Breast epithelium (tissue), 4 donors: ENCODE results near the gene BCAS3. TPM values are rescaled to one million over a fixed set of nuclear protein-coding genes. Genes with fewer than 3 reads are reported as not detected.
"Not testable (repeated sequence)": the region's sequence is repeated elsewhere in the genome, so short reads cannot be mapped to it uniquely, and the experiment has no call there.

Experiments used
- DNase-seq, 2 donors: peaks; one replicate each; pipeline ENCODE4 v3.0.0-alpha.2; 2019; ENCODE audit warnings: low spot score in 2 of 2
- H3K27ac ChIP-seq, 2 donors: fragments of 200-600 bp; sonication (generic) in 1 of 2; one replicate each; pipeline ENCODE4 v1.5.1; 2016 to 2019; ENCODE audit warnings: mild to moderate bottlenecking in 1 of 2
- H3K27me3 ChIP-seq, 2 donors: fragments of 200-600 bp; sonication (generic) in 1 of 2; one replicate each; pipeline versions ENCODE4 v1.5.1 to v1.6.0; 2017 to 2019; ENCODE audit warnings: control low read depth in 1 of 2, mild to moderate bottlenecking in 1 of 2
- H3K36me3 ChIP-seq: fragments of 200-600 bp; one replicate; pipeline ENCODE4 v1.5.1; 2019
- H3K4me1 ChIP-seq, 2 donors: fragments of 200-600 bp; sonication (generic); one replicate each; pipeline ENCODE4 v1.5.1; 2016 to 2019; ENCODE audit warnings: control low read depth in 1 of 2
- H3K4me3 ChIP-seq, 3 donors: fragments of 200-600 bp; sonication (generic); 1 replicate in 2 of 3; 2 replicates in 1 of 3; pipeline ENCODE4 v1.5.1; 2016 to 2019; ENCODE audit warnings: mild to moderate bottlenecking in 3 of 3, moderate library complexity in 2 of 3
- H3K9me3 ChIP-seq, 2 donors: fragments of 200-600 bp; sonication (generic) in 1 of 2; one replicate each; pipeline ENCODE4 v1.5.1; 2016 to 2019; ENCODE audit warnings: control low read depth in 1 of 2
- POLR2A ChIP-seq: fragments of 450-650 bp; IDR thresholded peaks from one replicate; pipeline ENCODE4 v1.6.1; 2016; ENCODE audit warnings: antibody characterized with exemption, mild to moderate bottlenecking, moderate library complexity
- POLR2AphosphoS5 ChIP-seq, 3 donors: sonication (generic); formaldehyde crosslinking; IDR thresholded peaks; one replicate each; pipeline ENCODE4 v1.6.1; 2017; ENCODE audit warnings: antibody characterized with exemption in 3 of 3
- intact Hi-C: fragments of 100-400 bp; cut with DNase I; formaldehyde crosslinking; loops from one replicate; pipeline ENCODE4 v1.15.1; 2023; ENCODE audit warnings: low total_unique reads
- total RNA-seq, 3 donors: library from RNA; depleted of rRNA; stranded (reverse); fragments of >200 nt; gene quantifications; one replicate each; pipeline ENCODE4 v1.1.0, GENCODE V29; 2016
- TF ChIP-seq, protein P1 (sequence below), 3 donors: fragments of 450-650 bp; IDR thresholded peaks; one replicate each; pipeline ENCODE4 v1.5.1; 2016 to 2017; ENCODE audit warnings: antibody characterized with exemption in 3 of 3, mild to moderate bottlenecking in 3 of 3, moderate library complexity in 3 of 3

BCAS3 gene
- total RNA-seq, 3 donors from 2014 or later, result 30.8 to 47.9 (median 31.2) TPM

DNA sequence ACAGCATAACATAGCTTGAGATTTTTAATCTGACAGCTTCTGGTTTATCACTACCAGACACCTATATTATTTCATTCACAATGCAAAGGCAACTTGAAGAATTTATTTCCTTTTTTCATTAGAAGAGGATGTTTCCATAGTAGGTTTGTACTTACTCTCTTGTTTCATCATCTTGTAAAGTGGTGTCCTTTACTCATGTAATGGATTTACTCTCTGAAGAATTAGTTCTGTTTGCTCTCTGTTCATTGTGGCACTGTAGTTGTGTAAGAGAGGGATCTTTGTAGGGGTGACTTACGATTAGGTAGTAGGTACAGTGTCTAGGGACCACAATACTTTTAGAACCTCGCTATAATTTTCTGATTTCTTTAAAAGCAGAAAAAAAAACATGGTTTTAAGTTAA lies 256.1 kb downstream of the BCAS3 start:
- Histone ChIP-seq H3K36me3 (no peaks in the 10 kb centered on the region), H3K4me3 (no peak overlapping the region), H3K27me3 (no peaks in the 10 kb centered on the region), H3K27ac (no peak overlapping the region), H3K4me1 (no peaks in the 10 kb centered on the region), H3K9me3 (no peaks in the 10 kb centered on the region)
- intact Hi-C loops, result no loop called here
- TF ChIP-seq POLR2A (no peak), POLR2AphosphoS5 (IDR thresholded peaks at IDR 0.05) (no peak)
- TF ChIP-seq, protein P1, sequence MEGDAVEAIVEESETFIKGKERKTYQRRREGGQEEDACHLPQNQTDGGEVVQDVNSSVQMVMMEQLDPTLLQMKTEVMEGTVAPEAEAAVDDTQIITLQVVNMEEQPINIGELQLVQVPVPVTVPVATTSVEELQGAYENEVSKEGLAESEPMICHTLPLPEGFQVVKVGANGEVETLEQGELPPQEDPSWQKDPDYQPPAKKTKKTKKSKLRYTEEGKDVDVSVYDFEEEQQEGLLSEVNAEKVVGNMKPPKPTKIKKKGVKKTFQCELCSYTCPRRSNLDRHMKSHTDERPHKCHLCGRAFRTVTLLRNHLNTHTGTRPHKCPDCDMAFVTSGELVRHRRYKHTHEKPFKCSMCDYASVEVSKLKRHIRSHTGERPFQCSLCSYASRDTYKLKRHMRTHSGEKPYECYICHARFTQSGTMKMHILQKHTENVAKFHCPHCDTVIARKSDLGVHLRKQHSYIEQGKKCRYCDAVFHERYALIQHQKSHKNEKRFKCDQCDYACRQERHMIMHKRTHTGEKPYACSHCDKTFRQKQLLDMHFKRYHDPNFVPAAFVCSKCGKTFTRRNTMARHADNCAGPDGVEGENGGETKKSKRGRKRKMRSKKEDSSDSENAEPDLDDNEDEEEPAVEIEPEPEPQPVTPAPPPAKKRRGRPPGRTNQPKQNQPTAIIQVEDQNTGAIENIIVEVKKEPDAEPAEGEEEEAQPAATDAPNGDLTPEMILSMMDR (IDR thresholded peaks at IDR 0.05), result no peak
- no peak for DNase-seq

DNA sequence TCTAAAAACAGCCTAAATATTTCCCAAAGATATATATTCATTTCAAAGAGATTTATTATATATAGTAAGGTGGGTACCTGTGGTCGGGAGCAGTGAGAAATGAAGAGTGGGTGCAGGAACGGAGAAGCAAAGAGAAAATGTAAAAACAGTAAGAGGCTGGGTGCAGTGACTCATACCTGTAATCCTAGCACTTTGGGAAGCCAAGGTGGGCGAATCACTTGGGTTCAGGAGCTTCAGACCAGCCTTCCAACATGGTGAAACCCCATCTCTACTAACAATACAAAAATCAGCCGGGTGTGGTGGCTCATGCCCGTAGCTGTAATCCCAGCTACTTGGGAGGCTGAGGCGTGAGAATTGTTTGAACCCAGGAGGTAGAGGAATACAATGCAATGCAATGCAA lies 257.1 kb downstream of the BCAS3 start:
- H3K9me3 ChIP-seq, result no peaks in the 10 kb centered on the region
- DNase-seq, result no peak
- no peak overlapping the region for H3K4me3 ChIP-seq
- no peak for TF ChIP-seq POLR2A
- TF ChIP-seq, protein P1 (IDR thresholded peaks at IDR 0.05), result no peak
- TF ChIP-seq POLR2AphosphoS5 (IDR thresholded peaks at IDR 0.05), result no peak
- no peaks in the 10 kb centered on the region for H3K36me3 ChIP-seq
- intact Hi-C loops, result no loop called here
- no peaks in the 10 kb centered on the region for H3K27me3 ChIP-seq
- no peaks in the 10 kb centered on the region for H3K4me1 ChIP-seq
- H3K27ac ChIP-seq, result no peak overlapping the region

DNA sequence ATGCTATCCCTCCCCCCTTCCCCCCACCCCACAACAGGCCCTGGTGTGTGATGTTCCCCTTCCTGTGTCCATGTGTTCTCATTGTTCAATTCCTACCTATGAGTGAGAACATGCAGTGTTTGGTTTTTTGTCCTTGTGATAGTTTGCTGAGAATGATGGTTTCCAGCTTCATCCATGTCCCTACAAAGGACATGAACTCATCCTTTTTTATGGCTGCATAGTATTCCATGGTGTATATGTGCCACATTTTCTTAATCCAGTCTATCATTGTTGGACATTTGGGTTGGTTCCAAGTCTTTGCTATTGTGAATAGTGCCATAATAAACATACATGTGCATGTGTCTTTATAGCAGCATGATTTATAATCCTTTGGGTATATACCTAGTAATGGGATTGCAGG lies 258.3 kb downstream of the BCAS3 start:
- H3K27me3 ChIP-seq, H3K9me3 ChIP-seq, DNase-seq, intact Hi-C loops, H3K27ac ChIP-seq, H3K36me3 ChIP-seq, H3K4me1 ChIP-seq, H3K4me3 ChIP-seq: not testable (repeated sequence)

DNA sequence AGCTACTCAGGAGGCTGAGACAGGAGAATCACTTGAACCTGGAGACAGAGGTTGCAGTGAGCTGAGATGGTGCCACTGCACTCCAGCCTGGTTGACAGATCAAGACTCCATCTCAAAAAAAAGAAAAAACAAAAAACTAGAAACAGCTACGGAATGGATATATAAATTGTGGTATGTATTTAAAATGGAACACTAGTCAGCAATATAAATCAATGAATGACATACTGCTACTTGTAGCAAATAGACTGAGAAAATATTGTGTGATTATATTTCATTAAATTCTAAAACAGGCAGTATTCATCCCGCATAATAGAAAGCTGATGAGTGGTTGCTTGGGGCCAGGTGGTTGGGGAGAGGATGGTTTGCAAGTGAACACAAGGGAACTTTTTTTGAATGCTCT lies 261.7 kb downstream of the BCAS3 start:
- Histone ChIP-seq H3K9me3 (no peaks in the 10 kb centered on the region), H3K27me3 (no peaks in the 10 kb centered on the region), H3K4me1 (peaks cover 0 to 4% of the 10 kb centered on the region in 2 donors), H3K36me3 (no peaks in the 10 kb centered on the region), H3K4me3 (no peak overlapping the region), H3K27ac (no peak overlapping the region)
- TF ChIP-seq POLR2A (no peak), POLR2AphosphoS5 (IDR thresholded peaks at IDR 0.05) (no peak)
- TF ChIP-seq, protein P1 (IDR thresholded peaks at IDR 0.05), result no peak
- intact Hi-C loops, result no loop called here
- no peak for DNase-seq

DNA sequence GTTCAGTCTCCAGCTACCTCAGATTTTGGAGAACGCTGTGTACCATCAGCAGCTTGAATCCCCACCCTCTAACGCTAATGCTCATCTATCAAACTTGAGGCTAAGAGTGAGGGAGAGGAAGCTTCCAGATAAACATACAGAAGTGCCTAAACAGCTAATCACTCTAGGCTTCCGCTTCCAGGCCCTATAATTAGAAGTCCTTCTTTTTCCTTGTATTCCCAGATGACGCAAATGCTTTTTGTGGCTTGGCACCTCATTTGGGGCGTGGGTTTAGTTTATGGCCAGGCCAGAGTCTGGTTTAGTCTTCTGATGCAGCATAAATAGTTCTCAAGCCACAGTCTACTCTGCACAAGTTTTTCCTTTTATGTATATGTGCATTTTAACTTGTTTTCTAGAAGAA lies 263.4 kb downstream of the BCAS3 start:
- intact Hi-C loops, result no loop called here

More for the DNA sequence above, 263.4 kb downstream of the BCAS3 start:
- Histone ChIP-seq H3K4me1 (peaks cover 0 to 4% of the 10 kb centered on the region in 2 donors), H3K27ac (peak overlapping the region; percentile 11 to 28), H3K27me3 (no peaks in the 10 kb centered on the region), H3K36me3 (no peaks in the 10 kb centered on the region), H3K9me3 (no peaks in the 10 kb centered on the region), H3K4me3 (peak overlapping the region in 1 of 3 donors; percentile 5)
- TF ChIP-seq, protein P1 (IDR thresholded peaks at IDR 0.05), result no peak
- no peak for TF ChIP-seq POLR2AphosphoS5 (IDR thresholded peaks at IDR 0.05)
- TF ChIP-seq POLR2A, result no peak
- peak in 1 of 2 donors; percentile 53 for DNase-seq
